ENCODE measurements around the gene UEVLD. TPM values are rescaled to one million over a fixed set of nuclear protein-coding genes. Genes with fewer than 3 reads are reported as not detected.

UEVLD gene
- total and polyA plus RNA-seq, 4 donors = 5.7 to 15.5 (median 6.7) TPM

- WGBS = 97% methylated on average over 10 of the region's 10 CpGs
- TF ChIP-seq FOXA1 (IDR thresholded peaks at IDR 0.05) (no peak), NR2F2 (IDR thresholded peaks at IDR 0.05) (no peak), YY1 (IDR thresholded peaks at IDR 0.05) (no peak), GABPA (IDR thresholded peaks at IDR 0.05 in 1 of 2, conservative IDR thresholded peaks at IDR 0.05 in 1 of 2) (no peak), ATF3 (IDR thresholded peaks at IDR 0.05) (no peak), REST (IDR thresholded peaks at IDR 0.05) (no peak), HNF4A (conservative IDR thresholded peaks at IDR 0.05) (no peak), FOXA2 (IDR thresholded peaks at IDR 0.05) (no peak), EGR1 (IDR thresholded peaks at IDR 0.05; ENCODE audit: low read depth in 2 of 2) (no peak), RAD21 (IDR thresholded peaks at IDR 0.05) (no peak), HNF4G (IDR thresholded peaks at IDR 0.05) (no peak), TAF1 (conservative IDR thresholded peaks at IDR 0.05) (no peak), RXRA (IDR thresholded peaks at IDR 0.05) (no peak), CTCF (IDR thresholded peaks at IDR 0.05; ENCODE audit: low read depth, low read length, missing input control) (no peak)
- Histone ChIP-seq H3K27me3 (ENCODE audit: control insufficient read depth in 4 of 4, insufficient read depth in 4 of 4, low read length in 3 of 4) (no peaks in the 10 kb centered on the region), H3K9ac (ENCODE audit: low read depth in 1 of 2, low read length in 2 of 2) (no peak overlapping the region), H3K4me3 (ENCODE audit: low read depth in 1 of 3, low read length in 3 of 3) (no peak overlapping the region), H3K9me3 (ENCODE audit: control insufficient read depth in 4 of 4, low read length in 3 of 4) (no peaks in the 10 kb centered on the region), H3K4me1 (ENCODE audit: control insufficient read depth in 4 of 4, insufficient read depth in 4 of 4, low read length in 3 of 4) (peaks cover 4 to 9% (median 6%) of the 10 kb centered on the region in 4 donors), H3K36me3 (ENCODE audit: control insufficient read depth in 4 of 4, insufficient read depth in 3 of 4, low read depth in 1 of 4, low read length in 3 of 4) (peaks cover 13 to 51% (median 27%) of the 10 kb centered on the region in 4 donors), H3K27ac (ENCODE audit: low read depth in 1 of 2, low read length in 2 of 2) (no peak overlapping the region)
- no peak for DNase-seq (ENCODE audit: low spot score)
Measured at GRCh38 chr11:18614667-18615066, 26.1 kb upstream of the UEVLD start.

- Histone ChIP-seq H3K9me3 (ENCODE audit: control insufficient read depth in 4 of 4, low read length in 3 of 4) (no peaks in the 10 kb centered on the region), H3K27me3 (ENCODE audit: control insufficient read depth in 4 of 4, insufficient read depth in 4 of 4, low read length in 3 of 4) (no peaks in the 10 kb centered on the region), H3K4me3 (ENCODE audit: low read depth in 1 of 3, low read length in 3 of 3) (no peak overlapping the region), H3K36me3 (ENCODE audit: control insufficient read depth in 4 of 4, insufficient read depth in 3 of 4, low read depth in 1 of 4, low read length in 3 of 4) (peaks cover 13 to 61% (median 32%) of the 10 kb centered on the region in 4 donors), H3K4me1 (ENCODE audit: control insufficient read depth in 4 of 4, insufficient read depth in 4 of 4, low read length in 3 of 4) (peaks cover 0 to 2% (median 0%) of the 10 kb centered on the region in 4 donors), H3K27ac (ENCODE audit: low read depth in 1 of 2, low read length in 2 of 2) (no peak overlapping the region), H3K9ac (ENCODE audit: low read depth in 1 of 2, low read length in 2 of 2) (no peak overlapping the region)
- WGBS = 84% methylated on average over 4 of the region's 4 CpGs
- no peak for TF ChIP-seq HNF4A (conservative IDR thresholded peaks at IDR 0.05)
- TF ChIP-seq REST (IDR thresholded peaks at IDR 0.05) = no peak
- no peak for TF ChIP-seq GABPA (IDR thresholded peaks at IDR 0.05 in 1 of 2, conservative IDR thresholded peaks at IDR 0.05 in 1 of 2)
- no peak for TF ChIP-seq SP1 (IDR thresholded peaks at IDR 0.05)
- TF ChIP-seq TAF1 (conservative IDR thresholded peaks at IDR 0.05) = no peak
- TF ChIP-seq YY1 (IDR thresholded peaks at IDR 0.05) = no peak
- no peak for TF ChIP-seq ATF3 (IDR thresholded peaks at IDR 0.05)
- TF ChIP-seq RXRA (IDR thresholded peaks at IDR 0.05) = no peak
- no peak for TF ChIP-seq RAD21 (IDR thresholded peaks at IDR 0.05)
- no peak for TF ChIP-seq CTCF (IDR thresholded peaks at IDR 0.05; ENCODE audit: low read depth, low read length, missing input control)
- no peak for TF ChIP-seq NR2F2 (IDR thresholded peaks at IDR 0.05)
- TF ChIP-seq ZBTB33 (IDR thresholded peaks at IDR 0.05) = no peak
- no peak for TF ChIP-seq HNF4G (IDR thresholded peaks at IDR 0.05)
- TF ChIP-seq JUND (IDR thresholded peaks at IDR 0.05) = no peak
- DNase-seq (ENCODE audit: low spot score) = no peak
Measured at GRCh38 chr11:18612394-18612793, 23.9 kb upstream of the UEVLD start.
